SU-DHL-6 (cell line): ENCODE results near the gene LRTM2.

Source experiments
- EZH2phosphoT487 ChIP-seq: fragments of 200-600 bp; sonication (generic), shearing (Covaris generic); conservative IDR thresholded peaks from 2 replicates; pipeline ENCODE4 v1.6.1; 2018; ENCODE audit warnings: mild to moderate bottlenecking, antibody characterized with exemption, low read length, moderate library complexity, mixed read lengths
- TF ChIP-seq, protein P1 (sequence below): fragments of 200-600 bp; sonication (generic); IDR thresholded peaks from one replicate; pipeline ENCODE4 v1.5.1; 2017; ENCODE audit warnings: antibody characterized with exemption, mild to moderate bottlenecking, low read length, moderate library complexity; ENCODE audit not compliant: insufficient read depth, poor library complexity, severe bottlenecking

DNA sequence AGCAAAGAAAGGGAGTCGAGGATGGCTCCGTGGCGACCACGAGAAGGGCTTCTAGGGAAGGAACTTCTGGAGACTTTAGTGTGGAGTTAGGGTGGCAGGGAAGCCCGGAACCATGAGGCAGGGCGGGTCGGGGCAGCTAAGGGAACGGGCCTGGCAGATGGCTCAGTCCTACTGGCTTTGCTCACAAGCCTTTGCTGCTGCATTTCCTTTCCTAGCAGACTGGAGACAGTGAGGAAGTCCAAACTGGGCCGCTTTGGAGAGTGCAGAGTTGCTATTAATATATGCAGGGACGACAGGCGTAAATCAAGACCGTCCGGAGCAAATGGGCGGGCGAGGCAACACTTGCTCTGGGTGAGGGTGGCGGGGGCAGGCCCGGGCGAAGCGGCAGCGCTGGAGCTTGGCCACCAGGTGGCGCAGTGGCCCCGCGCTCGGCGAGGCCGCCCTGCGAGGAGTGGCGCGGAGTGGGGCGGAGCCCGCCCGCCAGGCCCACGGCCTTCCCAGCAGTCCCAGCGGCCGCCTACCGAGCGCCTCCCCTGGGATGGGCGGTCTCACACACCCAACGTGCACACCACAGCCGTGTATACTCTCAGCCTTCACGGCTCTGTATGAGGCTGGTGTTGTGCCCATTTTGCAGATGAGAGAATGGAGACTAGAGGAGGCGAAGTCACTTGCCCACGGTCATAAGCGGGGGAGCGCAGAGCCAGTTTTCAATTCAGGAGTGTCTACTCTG, 24.4 kb upstream of the LRTM2 start:
- TF ChIP-seq, protein P1, sequence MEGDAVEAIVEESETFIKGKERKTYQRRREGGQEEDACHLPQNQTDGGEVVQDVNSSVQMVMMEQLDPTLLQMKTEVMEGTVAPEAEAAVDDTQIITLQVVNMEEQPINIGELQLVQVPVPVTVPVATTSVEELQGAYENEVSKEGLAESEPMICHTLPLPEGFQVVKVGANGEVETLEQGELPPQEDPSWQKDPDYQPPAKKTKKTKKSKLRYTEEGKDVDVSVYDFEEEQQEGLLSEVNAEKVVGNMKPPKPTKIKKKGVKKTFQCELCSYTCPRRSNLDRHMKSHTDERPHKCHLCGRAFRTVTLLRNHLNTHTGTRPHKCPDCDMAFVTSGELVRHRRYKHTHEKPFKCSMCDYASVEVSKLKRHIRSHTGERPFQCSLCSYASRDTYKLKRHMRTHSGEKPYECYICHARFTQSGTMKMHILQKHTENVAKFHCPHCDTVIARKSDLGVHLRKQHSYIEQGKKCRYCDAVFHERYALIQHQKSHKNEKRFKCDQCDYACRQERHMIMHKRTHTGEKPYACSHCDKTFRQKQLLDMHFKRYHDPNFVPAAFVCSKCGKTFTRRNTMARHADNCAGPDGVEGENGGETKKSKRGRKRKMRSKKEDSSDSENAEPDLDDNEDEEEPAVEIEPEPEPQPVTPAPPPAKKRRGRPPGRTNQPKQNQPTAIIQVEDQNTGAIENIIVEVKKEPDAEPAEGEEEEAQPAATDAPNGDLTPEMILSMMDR: peak; percentile 79
- no peak for TF ChIP-seq EZH2phosphoT487
